ENCODE results near the gene PECR.
"Not testable (repeated sequence)": the region's sequence is repeated elsewhere in the genome, so short reads cannot be mapped to it uniquely, and the experiment has no call there.

The PECR gene

DNA sequence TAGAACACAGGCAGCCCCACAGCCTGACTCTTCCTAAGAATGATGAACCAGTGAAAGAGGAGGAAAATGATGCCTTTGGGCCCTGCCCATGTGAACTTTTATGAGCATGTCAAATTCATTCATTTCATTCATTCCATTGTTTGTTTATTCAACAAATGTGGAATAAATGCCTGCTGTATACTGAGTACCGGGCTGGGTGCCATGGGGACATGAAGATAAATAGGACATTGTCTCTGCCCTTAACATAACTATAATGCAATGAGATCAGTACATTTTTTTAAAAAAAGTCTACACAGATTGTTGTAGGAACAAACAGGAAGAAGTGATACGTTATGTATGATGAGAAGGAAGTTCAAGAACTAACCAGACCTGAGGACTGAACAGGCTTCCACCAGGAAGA is 83.0 kb downstream of the PECR start:
- DNase-seq = no peak

DNA sequence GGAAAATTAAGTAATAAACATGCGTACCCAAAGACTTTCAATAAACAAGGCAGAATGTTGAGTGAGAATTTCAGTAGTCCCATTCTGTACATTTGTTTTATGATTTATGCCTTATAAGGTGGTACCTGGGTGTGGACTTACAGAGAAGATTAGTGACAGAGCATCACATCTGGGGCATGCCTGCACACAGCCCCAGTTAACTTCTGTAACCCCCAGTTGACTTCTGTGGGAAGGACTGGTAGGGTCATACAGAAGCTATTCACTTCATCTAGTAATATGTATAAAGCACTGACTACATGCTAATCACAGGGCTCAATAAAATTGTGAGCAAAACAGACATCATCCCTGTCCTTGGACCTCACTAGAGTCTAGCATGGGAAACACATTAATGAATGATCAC is 84.4 kb downstream of the PECR start:
- DNase-seq = no peak

DNA sequence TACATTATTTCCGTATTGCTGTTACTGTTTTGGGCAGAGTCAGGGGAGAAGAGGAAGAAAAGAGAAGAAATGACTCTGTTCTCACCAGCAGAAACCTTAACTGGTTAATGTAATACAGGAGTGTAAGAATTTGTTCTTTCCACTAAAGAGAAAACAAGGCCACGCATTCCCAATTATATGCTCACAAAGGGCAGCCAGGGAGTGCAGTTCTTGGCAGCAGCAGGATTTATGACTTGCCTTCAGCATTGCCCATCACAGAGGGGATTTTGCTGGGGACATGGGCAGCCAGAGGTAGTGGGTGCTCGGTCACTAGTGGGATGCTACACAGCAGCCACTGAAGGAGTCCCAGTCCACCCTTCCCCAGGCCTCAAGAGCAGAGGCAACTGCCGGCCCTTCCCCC is 86.7 kb downstream of the PECR start:
- no peak for DNase-seq

DNA sequence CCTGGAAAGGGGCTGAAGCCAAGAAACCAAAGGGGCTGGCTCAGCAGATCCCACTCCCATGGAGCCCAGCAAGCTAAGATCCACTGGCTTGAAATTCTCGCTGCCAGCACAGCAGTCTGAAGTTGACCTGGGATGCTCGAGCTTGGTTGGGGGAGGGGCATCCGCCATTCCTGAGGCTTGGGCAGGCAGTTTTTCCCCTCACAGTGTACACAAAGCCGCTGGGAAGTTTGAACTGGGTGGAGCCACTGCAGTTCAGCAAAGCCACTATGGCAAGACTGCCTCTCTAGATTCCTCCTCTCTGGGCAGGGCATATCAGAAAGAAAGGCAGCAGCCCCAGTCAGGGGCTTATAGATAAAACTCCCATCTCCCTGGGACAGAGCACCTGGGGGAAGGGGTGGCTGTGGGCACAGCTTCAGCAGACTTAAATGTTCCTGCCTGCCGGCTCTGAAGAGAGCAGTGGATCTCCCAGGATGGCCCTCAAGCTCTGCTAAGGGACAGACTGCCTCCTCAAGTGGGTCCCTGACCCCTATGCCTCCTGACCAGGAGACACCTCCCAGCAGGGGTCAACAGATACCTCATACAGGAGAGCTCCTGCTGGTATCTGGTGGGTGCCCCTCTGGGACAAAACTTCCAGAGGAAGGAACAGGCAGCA is 92.9 kb downstream of the PECR start:
- not testable (repeated sequence) for DNase-seq
